AG09319 (cell line): Measurements from ENCODE around the gene SEC16B.

ENCODE experiments used
- DNase-seq: peaks from one replicate; pipeline ENCODE4 v3.0.0-alpha.2; 2010; ENCODE audit warnings: low read depth; ENCODE audit errors: extremely low read depth
- TF ChIP-seq, protein P1 (sequence below): IDR thresholded peaks from 2 replicates; pipeline ENCODE4 v1.5.1; 2011; ENCODE audit warnings: low read depth, mild to moderate bottlenecking, inconsistent platforms, low read length, moderate library complexity

Gene SEC16B

DNA sequence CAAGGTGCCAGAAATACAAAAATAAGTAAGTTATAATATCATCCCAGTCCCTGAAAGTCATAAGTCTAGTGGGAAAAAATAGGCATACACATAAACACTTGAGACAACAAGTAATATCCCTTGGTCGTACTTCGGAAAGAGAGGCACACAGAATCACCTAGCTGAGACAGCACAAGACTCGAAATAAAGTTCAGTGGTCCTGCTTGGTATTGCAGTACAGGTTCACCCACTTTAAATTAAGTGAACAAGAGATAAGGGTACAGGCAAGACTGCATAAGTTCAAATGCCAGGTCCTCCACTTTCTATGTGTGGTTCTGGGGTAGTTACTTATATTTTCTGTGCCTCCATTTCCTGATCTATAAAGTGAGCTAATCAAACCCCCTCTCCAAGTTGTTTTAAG, 47.6 kb downstream of the SEC16B start:
- TF ChIP-seq, protein P1, sequence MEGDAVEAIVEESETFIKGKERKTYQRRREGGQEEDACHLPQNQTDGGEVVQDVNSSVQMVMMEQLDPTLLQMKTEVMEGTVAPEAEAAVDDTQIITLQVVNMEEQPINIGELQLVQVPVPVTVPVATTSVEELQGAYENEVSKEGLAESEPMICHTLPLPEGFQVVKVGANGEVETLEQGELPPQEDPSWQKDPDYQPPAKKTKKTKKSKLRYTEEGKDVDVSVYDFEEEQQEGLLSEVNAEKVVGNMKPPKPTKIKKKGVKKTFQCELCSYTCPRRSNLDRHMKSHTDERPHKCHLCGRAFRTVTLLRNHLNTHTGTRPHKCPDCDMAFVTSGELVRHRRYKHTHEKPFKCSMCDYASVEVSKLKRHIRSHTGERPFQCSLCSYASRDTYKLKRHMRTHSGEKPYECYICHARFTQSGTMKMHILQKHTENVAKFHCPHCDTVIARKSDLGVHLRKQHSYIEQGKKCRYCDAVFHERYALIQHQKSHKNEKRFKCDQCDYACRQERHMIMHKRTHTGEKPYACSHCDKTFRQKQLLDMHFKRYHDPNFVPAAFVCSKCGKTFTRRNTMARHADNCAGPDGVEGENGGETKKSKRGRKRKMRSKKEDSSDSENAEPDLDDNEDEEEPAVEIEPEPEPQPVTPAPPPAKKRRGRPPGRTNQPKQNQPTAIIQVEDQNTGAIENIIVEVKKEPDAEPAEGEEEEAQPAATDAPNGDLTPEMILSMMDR, result no peak
- DNase-seq, result no peak

DNA sequence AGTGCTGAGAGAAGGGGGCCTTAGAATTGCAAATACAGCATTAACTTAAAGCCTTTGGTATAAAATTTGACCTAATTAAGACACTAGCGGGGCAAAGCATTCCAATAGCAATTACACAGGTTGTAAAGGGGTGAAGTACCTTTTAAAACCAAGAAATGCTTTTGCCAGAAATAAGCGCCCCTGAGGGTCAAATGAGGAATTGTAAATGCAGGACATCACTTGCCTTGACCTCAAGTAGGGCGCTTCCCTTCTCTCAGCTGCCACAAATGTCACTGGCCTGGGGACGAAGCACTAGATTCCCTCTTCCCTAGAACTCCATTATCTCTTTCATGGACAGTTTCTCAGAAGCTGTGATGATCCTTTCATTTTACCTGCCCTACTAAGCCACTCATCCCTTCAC, 48.3 kb downstream of the SEC16B start:
- DNase-seq, result no peak
- TF ChIP-seq, protein P1, result no peak

DNA sequence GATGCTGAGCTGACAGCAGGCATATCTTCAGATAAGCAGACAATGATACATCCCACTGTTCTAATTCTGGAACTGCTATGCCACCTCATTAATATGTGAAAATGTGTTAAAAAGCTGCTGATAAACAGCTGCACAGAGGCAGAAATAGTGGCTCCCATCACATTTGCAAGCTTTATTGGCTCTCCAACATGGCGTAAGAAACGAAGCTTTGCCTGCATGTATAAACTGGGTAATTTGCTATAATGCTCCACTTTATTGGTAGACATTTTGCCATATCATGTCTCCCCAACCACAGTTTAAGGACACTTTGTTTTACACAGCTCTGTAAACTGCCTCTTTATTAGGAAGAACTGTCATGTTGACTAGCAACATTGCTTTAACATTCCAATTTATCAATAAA, 49.8 kb downstream of the SEC16B start:
- TF ChIP-seq, protein P1, result no peak
- DNase-seq, result no peak

DNA sequence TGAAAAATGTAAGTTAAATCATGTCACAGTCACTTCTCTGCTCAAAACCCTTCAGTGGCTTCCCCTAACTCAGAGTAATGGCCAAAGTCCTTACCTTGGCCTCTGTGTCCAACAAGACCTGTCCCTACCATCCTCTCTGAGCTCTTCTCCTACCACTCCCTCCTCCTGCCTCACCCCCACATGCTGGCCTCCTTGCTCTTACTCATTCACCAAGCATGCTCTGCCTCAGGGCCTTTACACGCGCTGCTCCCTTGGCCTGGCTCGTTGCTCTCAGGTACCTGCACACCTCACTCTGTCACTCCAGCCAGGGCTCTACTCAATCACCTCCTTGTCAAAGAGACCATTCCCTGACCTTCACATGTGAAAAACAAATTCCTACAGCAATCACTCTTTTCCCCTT, 54.2 kb downstream of the SEC16B start:
- DNase-seq, result no peak
- TF ChIP-seq, protein P1, result no peak

DNA sequence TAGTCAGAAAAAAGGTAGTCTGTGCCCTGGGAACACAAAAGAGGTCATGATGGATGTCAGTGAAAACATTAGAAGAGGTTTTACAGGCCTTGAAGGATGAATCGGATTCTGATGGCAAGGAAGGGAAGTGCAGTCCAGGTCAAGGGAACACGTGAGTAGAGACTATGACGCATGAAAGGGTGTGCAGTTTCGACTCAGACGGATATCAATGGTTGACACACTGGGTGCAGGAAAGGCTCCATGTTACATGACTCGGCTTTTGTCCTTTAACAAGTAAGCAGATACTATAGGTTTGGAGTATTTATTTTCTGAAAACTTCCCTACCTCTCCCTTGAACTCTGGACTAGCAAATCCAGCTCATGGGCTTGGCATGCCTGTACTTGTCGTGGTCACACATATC, 55.3 kb downstream of the SEC16B start:
- DNase-seq, result no peak
- TF ChIP-seq, protein P1, result no peak

DNA sequence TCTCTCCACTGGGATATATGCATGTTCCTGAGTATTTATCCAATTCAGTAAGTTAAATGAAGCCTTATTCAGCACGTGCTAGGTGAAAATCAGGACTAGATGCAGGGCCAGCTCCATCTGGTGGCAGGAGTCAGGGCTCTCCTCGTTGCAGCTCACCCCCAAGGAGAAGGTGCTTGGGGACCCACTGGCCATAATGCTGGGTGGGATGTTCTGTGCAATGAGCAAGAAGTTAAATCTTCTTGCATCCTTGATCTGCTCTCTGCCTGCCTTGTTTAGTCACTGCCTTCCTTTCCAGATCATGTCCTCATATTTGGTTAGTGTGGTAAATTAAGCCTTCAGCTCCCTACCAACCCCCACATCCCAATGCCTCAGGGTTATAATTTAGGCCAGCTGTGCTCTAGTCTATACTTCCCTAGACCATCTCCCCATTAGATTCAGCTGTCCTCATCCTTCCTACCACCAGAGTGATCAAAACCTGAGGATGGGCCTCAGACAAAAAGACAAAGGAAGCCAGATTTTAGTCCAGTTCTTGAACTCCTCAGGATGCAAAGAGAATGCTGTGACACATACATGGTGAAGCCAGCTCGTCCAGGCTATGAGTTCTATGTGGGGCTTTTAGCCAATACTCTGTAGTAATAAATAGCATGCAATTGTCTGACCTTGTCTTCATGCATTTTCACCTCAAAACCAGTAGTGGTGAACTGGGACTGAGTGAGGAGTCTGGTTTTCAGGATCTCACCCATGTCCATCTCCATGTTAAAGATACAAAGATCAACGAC, 55.9 kb downstream of the SEC16B start:
- TF ChIP-seq, protein P1, result peak; percentile 69
- peak; percentile 20 for DNase-seq

DNA sequence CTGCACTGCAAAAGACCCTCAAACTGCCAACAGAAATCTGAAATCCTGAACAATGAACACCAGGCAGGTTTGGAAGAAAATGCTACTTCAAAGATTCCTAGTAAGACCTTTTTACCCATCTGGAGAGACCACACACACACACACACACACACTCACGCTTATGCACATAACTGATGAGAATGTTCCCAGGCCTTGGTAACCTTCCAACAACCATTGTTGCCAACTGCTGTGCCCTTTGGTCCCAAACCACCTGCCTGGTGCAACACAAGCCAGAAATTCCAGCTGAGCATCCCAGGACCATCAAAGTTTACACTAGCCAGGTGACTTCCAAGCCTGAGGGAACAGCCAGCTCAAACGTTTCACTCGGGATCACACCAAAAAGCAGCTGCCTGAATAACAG, 56.9 kb downstream of the SEC16B start:
- TF ChIP-seq, protein P1, result no peak
- DNase-seq, result no peak
